ENCODE measurements around the gene PRKAG2.
"Not testable (repeated sequence)": the region's sequence is repeated elsewhere in the genome, so short reads cannot be mapped to it uniquely, and the experiment has no call there.

The PRKAG2 gene

GRCh38 chr7:151876899-151877777, at the start of gene PRKAG2:
TSS of gene PRKAG2 (minus strand) at chr7:151877115. CDS start at chr7:151876620, 495 bp downstream.
- TF ChIP-seq POLR2A (IDR thresholded peaks at IDR 0.05; ENCODE audit: low read length) (no peak), GATA1 (IDR thresholded peaks at IDR 0.05; ENCODE audit: low read depth, low read length) (no peak)
- DNase-seq, result peak; percentile 23 to 28

GRCh38 chr7:151926336-151926712, 49.4 kb upstream of the PRKAG2 start:
- TF ChIP-seq GATA1 (IDR thresholded peaks at IDR 0.05; ENCODE audit: low read depth, low read length) (no peak), POLR2A (IDR thresholded peaks at IDR 0.05; ENCODE audit: low read length) (no peak)
- no peak for DNase-seq

GRCh38 chr7:151925446-151926335, 48.8 kb upstream of the PRKAG2 start:
- TF ChIP-seq POLR2A (IDR thresholded peaks at IDR 0.05; ENCODE audit: low read length) (no peak), GATA1 (IDR thresholded peaks at IDR 0.05; ENCODE audit: low read depth, low read length) (no peak)
- DNase-seq, result peak in 1 of 2 experiments; percentile 40

GRCh38 chr7:151924508-151924907, 47.6 kb upstream of the PRKAG2 start:
- no peak for DNase-seq
- TF ChIP-seq GATA1 (IDR thresholded peaks at IDR 0.05; ENCODE audit: low read depth, low read length), result no peak
- TF ChIP-seq POLR2A (IDR thresholded peaks at IDR 0.05; ENCODE audit: low read length), result no peak

- DNase-seq, result no peak
Observed at GRCh38 chr7:151924001-151924400, 47.1 kb upstream of the PRKAG2 start.

GRCh38 chr7:151923097-151923876, 46.4 kb upstream of the PRKAG2 start:
- DNase-seq, result no peak
- TF ChIP-seq POLR2A (IDR thresholded peaks at IDR 0.05; ENCODE audit: low read length) (no peak), GATA1 (IDR thresholded peaks at IDR 0.05; ENCODE audit: low read depth, low read length) (no peak)

More at GRCh38 chr7:151924001-151924400, 47.1 kb upstream of the PRKAG2 start:
- no peak for TF ChIP-seq GATA1 (IDR thresholded peaks at IDR 0.05; ENCODE audit: low read depth, low read length)
- TF ChIP-seq POLR2A (IDR thresholded peaks at IDR 0.05; ENCODE audit: low read length), result no peak

- no peak for TF ChIP-seq GATA1 (IDR thresholded peaks at IDR 0.05; ENCODE audit: low read depth, low read length)
- TF ChIP-seq POLR2A (IDR thresholded peaks at IDR 0.05; ENCODE audit: low read length), result no peak
Observed at GRCh38 chr7:151921451-151921850, 44.5 kb upstream of the PRKAG2 start.

GRCh38 chr7:151920488-151920887, 43.6 kb upstream of the PRKAG2 start:
- no peak for TF ChIP-seq GATA1 (IDR thresholded peaks at IDR 0.05; ENCODE audit: low read depth, low read length)
- no peak for TF ChIP-seq POLR2A (IDR thresholded peaks at IDR 0.05; ENCODE audit: low read length)
- DNase-seq, result no peak

More at GRCh38 chr7:151921451-151921850, 44.5 kb upstream of the PRKAG2 start:
- DNase-seq, result no peak

GRCh38 chr7:151919595-151919994, 42.7 kb upstream of the PRKAG2 start:
- no peak for TF ChIP-seq GATA1 (IDR thresholded peaks at IDR 0.05; ENCODE audit: low read depth, low read length)
- no peak for TF ChIP-seq POLR2A (IDR thresholded peaks at IDR 0.05; ENCODE audit: low read length)
- no peak for DNase-seq

GRCh38 chr7:151918510-151918843, 41.6 kb upstream of the PRKAG2 start:
- no peak for TF ChIP-seq POLR2A (IDR thresholded peaks at IDR 0.05; ENCODE audit: low read length)
- TF ChIP-seq GATA1 (IDR thresholded peaks at IDR 0.05; ENCODE audit: low read depth, low read length), result no peak

GRCh38 chr7:151917791-151918509, 41.0 kb upstream of the PRKAG2 start:
- TF ChIP-seq POLR2A (IDR thresholded peaks at IDR 0.05; ENCODE audit: low read length) (no peak), GATA1 (IDR thresholded peaks at IDR 0.05; ENCODE audit: low read depth, low read length) (no peak)
- no peak for DNase-seq

More at GRCh38 chr7:151918510-151918843, 41.6 kb upstream of the PRKAG2 start:
- DNase-seq, result no peak

- TF ChIP-seq GATA1 (IDR thresholded peaks at IDR 0.05; ENCODE audit: low read depth, low read length) (no peak), POLR2A (IDR thresholded peaks at IDR 0.05; ENCODE audit: low read length) (no peak)
- no peak for DNase-seq
Observed at GRCh38 chr7:151914051-151914450, 37.1 kb upstream of the PRKAG2 start.

GRCh38 chr7:151910655-151911054, 33.7 kb upstream of the PRKAG2 start:
- not testable (repeated sequence) for DNase-seq

GRCh38 chr7:151907115-151907514, 30.2 kb upstream of the PRKAG2 start:
- not testable (repeated sequence) for DNase-seq
